Measurements from ENCODE around the gene MXRA8. TPM values are rescaled to one million over a fixed set of nuclear protein-coding genes. Genes with fewer than 3 reads are reported as not detected.

Gene MXRA8
- total RNA-seq, 4 donors from 2014 or later = 34.1 to 76.1 (median 35.9) TPM

DNA sequence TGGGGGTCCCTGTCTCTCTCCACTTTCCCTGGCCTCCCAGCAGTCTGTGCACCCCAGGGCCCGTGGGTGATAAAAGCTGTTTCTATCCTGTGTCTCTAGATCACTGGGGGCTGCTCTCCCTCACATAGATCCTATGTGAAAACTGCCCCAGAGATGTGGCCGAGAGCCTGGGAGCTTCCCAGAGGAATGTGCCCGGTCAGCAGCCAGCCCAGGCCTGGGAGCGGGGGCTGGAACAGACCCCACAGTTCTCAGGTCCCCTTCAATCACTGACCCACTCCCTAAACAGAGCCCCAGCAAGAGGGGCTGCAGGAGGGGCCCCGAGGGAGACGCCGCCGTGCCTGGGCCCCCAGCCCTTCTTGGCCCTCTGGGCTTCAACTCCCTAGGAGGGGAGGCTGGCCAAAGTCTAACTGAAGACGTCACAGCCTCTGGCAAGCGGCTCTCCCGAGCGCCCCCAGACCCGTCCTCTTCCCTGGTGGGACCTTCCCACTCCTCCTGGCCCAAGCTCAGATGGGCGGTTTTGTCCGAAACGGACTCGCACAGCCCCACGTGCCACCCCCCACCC is 403 bp downstream of the MXRA8 start:
- intact Hi-C loops (cut with DNase I; ENCODE audit: low total_unique reads) = no loop called here
- 26 to 31% methylated on average over 17 of the region's 18 CpGs for WGBS, 2 donors
- DNase-seq (ENCODE audit: low spot score in 2 of 2) = no peak
- TF ChIP-seq, protein P1, sequence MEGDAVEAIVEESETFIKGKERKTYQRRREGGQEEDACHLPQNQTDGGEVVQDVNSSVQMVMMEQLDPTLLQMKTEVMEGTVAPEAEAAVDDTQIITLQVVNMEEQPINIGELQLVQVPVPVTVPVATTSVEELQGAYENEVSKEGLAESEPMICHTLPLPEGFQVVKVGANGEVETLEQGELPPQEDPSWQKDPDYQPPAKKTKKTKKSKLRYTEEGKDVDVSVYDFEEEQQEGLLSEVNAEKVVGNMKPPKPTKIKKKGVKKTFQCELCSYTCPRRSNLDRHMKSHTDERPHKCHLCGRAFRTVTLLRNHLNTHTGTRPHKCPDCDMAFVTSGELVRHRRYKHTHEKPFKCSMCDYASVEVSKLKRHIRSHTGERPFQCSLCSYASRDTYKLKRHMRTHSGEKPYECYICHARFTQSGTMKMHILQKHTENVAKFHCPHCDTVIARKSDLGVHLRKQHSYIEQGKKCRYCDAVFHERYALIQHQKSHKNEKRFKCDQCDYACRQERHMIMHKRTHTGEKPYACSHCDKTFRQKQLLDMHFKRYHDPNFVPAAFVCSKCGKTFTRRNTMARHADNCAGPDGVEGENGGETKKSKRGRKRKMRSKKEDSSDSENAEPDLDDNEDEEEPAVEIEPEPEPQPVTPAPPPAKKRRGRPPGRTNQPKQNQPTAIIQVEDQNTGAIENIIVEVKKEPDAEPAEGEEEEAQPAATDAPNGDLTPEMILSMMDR (IDR thresholded peaks at IDR 0.05) = no peak
- peak overlapping the region; percentile 36 for H3K4me3 ChIP-seq (ENCODE audit: low read depth, poor library complexity, severe bottlenecking)

DNA sequence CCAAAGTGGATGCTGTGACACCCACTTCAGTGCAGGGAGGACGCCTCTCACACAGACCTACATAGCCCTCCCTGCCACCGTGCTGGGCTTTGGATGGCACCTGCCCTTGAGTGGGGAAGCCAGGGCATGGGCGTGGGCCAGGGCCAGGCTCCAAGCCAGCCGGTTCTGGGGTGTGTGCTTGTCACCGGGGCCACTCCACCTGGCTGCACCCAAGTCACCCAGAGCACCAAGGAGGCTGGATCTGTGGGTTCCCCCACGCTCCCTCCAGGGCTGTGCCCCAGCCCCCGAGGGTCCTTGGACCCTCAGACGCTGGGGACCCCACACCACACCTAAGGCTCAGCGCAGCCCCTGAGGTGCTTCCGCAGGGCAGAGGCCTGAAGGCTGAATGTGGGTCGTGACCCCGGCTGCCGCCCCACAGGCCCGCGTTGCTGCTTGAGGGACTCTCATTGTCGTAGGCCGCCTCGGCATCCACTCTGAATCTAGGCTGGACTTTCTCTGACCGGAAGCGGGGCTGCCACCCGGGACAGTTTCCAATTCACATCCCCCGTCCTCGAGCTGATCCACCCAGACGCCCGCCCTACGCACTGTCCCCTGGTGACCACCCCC is 1.5 kb downstream of the MXRA8 start:
- 51 to 53% methylated on average over 13 to 21 of the region's 26 CpGs for WGBS, 2 donors
- intact Hi-C loops (cut with DNase I; ENCODE audit: low total_unique reads) = no loop called here
- no peak for TF ChIP-seq POLR2A (IDR thresholded peaks at IDR 0.05)
- TF ChIP-seq, protein P1 (IDR thresholded peaks at IDR 0.05) = no peak
- peak overlapping the region; percentile 36 for H3K4me3 ChIP-seq (ENCODE audit: low read depth, poor library complexity, severe bottlenecking)
- no peak for DNase-seq (ENCODE audit: low spot score in 2 of 2)

DNA sequence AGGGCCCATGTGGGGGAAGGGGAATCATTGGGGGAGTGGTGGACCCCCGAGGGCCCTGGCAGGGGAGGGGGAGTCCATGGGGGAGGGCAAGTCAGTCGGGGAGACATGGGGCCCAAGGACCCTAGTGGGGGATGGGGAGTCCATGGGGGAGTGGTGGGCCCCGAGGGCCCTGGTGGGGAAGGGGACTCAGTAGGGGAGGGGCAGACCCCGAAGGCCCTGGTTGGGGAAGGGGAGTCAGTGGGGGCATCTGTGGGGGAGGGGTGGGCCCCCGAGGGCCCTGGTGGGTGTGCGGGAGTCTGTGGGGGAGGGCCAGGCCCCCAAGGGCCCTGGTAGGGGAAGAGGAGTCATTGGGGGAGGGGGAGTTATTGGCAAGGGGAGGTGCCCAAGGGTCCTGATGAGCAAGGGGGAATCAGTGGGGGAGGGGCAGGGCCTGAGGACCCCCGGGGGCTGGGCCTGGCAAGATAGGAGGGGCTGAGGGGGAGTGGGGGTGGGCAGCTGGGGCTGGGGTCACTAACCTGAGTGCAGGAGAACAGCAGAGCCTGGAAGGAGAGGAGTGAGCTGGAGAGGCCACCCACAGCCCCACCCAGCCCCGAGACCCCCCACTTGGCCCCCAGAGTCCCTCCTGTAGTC is 2.1 kb downstream of the MXRA8 start:
- WGBS, 2 donors = 32 to 44% methylated on average over 8 of the region's 8 CpGs

DNA sequence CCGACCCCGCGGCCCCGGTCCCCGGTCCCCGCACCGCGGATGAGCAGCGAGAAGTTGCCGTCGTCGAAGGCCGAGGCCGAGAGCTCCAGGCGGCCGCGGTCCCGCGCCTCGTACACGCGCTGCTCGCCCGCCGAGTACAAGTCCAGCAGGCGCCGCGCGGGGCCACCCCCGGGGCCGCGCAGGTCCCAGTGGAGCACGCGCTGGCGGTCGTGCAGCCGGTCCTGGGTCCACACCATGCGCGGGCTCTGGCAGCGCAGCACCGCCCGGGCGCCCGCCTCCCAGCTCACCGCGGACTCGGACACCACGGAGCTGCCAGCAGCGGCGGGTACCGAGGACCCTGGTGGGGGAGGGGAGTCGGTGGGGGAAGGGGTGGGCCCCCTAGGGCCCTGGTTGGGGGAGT is 2.9 kb downstream of the MXRA8 start:
- H3K4me3 ChIP-seq (ENCODE audit: low read depth, poor library complexity, severe bottlenecking) = no peak overlapping the region
- WGBS, 2 donors = 1 to 2% methylated on average over 16 to 25 of the region's 52 CpGs
- intact Hi-C loops (cut with DNase I; ENCODE audit: low total_unique reads) = no loop called here
- no peak for TF ChIP-seq POLR2A (IDR thresholded peaks at IDR 0.05)
- TF ChIP-seq, protein P1 (IDR thresholded peaks at IDR 0.05) = no peak
- no peak for DNase-seq (ENCODE audit: low spot score in 2 of 2)

More for the DNA sequence above, 2.1 kb downstream of the MXRA8 start:
- TF ChIP-seq POLR2A (IDR thresholded peaks at IDR 0.05) = no peak
- TF ChIP-seq, protein P1 (IDR thresholded peaks at IDR 0.05) = no peak
- intact Hi-C loops (cut with DNase I; ENCODE audit: low total_unique reads) = no loop called here
- H3K4me3 ChIP-seq (ENCODE audit: low read depth, poor library complexity, severe bottlenecking) = no peak overlapping the region
- no peak for DNase-seq (ENCODE audit: low spot score in 2 of 2)

DNA sequence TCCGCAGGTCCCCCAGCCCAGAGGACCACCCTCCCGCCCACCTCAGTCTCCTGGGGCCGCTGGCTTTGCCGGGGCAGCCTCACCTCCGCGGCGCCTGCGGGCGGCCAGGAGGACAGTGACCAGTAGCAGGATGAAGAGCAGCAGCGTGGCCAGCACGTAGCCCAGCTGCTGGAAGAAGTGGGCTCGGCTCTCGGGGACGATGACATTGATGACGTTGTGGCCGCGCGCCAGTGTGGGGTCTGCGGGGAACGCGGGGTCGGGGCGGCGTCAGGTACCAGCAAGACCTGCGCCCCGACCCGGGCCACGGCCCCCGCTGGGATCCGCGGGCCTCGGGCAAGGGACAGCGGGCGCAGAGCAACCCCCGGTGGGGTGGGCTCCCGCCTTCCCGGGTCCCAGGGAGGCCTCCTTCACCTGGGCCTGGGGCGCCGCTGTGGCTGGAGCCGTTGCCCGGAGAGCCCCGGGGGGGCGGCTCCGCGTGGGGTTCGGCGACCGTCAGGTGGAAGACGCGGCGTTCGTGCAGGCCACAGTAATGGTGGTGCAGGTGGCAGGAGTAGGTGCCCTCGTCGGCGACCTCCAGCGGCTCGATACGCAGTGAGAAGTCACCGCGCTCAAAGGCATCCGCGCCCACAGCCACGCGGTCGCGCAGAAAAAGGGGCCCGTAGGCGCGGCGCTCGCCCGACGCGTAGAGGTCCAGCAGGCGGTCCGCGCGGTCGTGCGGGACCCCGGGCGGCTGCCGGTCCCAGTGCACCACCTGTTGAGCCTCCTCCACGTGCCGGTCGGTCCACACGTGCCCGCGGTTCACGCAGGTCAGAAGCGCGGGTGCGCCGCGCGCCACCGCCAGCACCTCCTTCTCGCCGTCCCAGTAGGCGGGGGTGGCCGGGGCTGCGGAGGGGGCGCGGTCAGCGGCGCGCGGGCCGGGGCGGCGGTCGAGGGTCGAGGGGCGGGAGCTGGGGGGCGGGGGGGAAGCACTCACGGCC is 3.8 kb downstream of the MXRA8 start:
- intact Hi-C loops (cut with DNase I; ENCODE audit: low total_unique reads) = no loop called here
- WGBS, 2 donors = 61 to 75% methylated on average over 14 to 58 of the region's 116 CpGs
- no peak overlapping the region for H3K4me3 ChIP-seq (ENCODE audit: low read depth, poor library complexity, severe bottlenecking)
- TF ChIP-seq POLR2A (IDR thresholded peaks at IDR 0.05) = no peak
- TF ChIP-seq, protein P1 (IDR thresholded peaks at IDR 0.05) = no peak
- no peak for DNase-seq (ENCODE audit: low spot score in 2 of 2)
